GM12872 (cell line): ENCODE data around the gene UBL7.

Experiments
- CTCF ChIP-seq: IDR thresholded peaks from 3 replicates; pipeline ENCODE4 v1.5.1; 2011; ENCODE audit warnings: low read depth, mild to moderate bottlenecking, low read length, moderate library complexity; ENCODE audit not compliant: insufficient read depth

Gene UBL7

GRCh38 chr15:74422265-74422651, 38.7 kb downstream of the UBL7 start:
- TF ChIP-seq CTCF, result no peak

GRCh38 chr15:74421302-74422245, 39.4 kb downstream of the UBL7 start:
- no peak for TF ChIP-seq CTCF

GRCh38 chr15:74420193-74420905, 40.6 kb downstream of the UBL7 start:
- TF ChIP-seq CTCF, result no peak

GRCh38 chr15:74419432-74419831, 41.5 kb downstream of the UBL7 start:
- TF ChIP-seq CTCF, result no peak

GRCh38 chr15:74418575-74419338, 42.2 kb downstream of the UBL7 start:
- no peak for TF ChIP-seq CTCF

DNA sequence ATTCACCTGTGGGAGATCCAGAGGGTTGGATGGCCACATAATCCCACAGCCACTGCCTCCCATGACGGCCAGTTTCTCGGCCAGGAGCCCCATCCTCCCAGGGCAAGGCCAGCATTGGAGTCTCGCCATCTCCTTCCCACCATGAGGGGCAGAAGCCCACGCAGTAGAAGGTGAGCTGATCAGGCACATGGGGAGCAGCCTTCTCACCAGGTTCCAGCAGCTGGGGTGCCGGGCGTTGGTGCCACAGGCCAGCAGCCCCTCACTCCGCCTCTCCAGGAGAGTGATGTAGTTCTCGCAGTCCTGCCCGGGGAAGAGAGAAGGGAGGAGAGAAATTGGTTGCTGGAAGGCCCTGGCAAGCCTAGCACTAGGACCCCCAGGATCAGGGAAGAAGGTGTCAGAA, 43.3 kb downstream of the UBL7 start:
- no peak for TF ChIP-seq CTCF

DNA sequence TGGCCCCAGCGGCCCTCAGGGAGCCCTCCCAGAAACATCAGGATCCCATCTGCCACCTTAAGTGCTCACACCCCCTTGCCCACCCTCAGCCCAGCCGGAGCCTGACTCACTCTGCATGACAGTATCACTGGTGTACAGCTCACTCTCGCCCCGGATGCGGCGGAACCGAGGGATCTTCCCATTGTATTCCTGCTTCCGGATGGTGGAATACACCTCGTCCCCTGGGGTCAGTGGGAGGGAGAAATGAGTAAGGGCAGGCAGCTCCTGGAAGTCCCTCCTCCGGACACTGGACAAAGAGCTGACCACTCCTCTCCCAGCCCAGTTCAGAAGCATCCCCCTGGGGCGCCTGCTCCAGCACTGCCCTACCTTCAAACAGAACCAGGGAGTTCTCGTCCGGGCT, 43.7 kb downstream of the UBL7 start:
- TF ChIP-seq CTCF, result no peak
